BE2C (cell line): ENCODE data around the gene GTF3C4.

ENCODE experiments used
- DNase-seq: peaks from one replicate; pipeline ENCODE4 v3.0.0-alpha.2; 2020
- H3K27me3 ChIP-seq: fragments of 250-450 bp; sonication (Bioruptor Pico); 2 replicates; pipeline ENCODE4 v1.5.1; 2020; ENCODE audit warnings: mild to moderate bottlenecking
- H3K36me3 ChIP-seq: fragments of 250-450 bp; sonication (Bioruptor Pico); 2 replicates; pipeline ENCODE4 v1.5.1; 2020; ENCODE audit warnings: mild to moderate bottlenecking
- H3K4me1 ChIP-seq: fragments of 250-450 bp; sonication (Bioruptor Pico); 2 replicates; pipeline ENCODE4 v1.5.1; 2020
- H3K4me3 ChIP-seq: 2 replicates; pipeline ENCODE4 v1.5.1; 2011; ENCODE audit warnings: low read depth, low read length
- H3K9me3 ChIP-seq: fragments of 250-450 bp; sonication (Bioruptor Pico); 2 replicates; pipeline ENCODE4 v1.5.1; 2020
- TF ChIP-seq, protein P1 (sequence below): IDR thresholded peaks from 2 replicates; pipeline ENCODE4 v1.5.1; 2012; ENCODE audit warnings: mild to moderate bottlenecking, low read depth, low read length

Gene GTF3C4

DNA sequence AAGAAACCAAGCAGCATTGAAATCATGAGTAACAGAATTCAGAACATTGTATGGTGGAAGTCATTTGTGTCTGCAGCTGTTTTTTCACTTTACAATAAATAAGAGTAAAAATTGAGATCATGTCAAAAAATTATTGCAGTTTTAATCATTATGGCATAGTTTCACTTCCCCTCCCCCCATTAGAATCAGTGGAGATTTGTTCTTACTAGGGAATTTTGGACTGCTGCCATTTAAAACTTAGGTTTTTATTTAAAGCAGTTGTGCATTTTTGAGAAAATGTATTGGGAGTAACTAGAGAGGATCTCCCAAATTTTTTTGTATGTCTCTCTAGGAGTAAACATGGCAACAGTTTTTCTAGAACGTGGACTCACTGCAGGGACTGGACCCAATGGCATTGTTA lies 20.4 kb downstream of the GTF3C4 start:
- no peaks in the 10 kb centered on the region for H3K27me3 ChIP-seq
- H3K36me3 ChIP-seq, result peaks cover 65% of the 10 kb centered on the region
- H3K4me1 ChIP-seq, result no peaks in the 10 kb centered on the region
- DNase-seq, result no peak
- TF ChIP-seq, protein P1, sequence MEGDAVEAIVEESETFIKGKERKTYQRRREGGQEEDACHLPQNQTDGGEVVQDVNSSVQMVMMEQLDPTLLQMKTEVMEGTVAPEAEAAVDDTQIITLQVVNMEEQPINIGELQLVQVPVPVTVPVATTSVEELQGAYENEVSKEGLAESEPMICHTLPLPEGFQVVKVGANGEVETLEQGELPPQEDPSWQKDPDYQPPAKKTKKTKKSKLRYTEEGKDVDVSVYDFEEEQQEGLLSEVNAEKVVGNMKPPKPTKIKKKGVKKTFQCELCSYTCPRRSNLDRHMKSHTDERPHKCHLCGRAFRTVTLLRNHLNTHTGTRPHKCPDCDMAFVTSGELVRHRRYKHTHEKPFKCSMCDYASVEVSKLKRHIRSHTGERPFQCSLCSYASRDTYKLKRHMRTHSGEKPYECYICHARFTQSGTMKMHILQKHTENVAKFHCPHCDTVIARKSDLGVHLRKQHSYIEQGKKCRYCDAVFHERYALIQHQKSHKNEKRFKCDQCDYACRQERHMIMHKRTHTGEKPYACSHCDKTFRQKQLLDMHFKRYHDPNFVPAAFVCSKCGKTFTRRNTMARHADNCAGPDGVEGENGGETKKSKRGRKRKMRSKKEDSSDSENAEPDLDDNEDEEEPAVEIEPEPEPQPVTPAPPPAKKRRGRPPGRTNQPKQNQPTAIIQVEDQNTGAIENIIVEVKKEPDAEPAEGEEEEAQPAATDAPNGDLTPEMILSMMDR, result no peak
- H3K9me3 ChIP-seq, result no peaks in the 10 kb centered on the region; the same call in 1 of the 2 replicates
- H3K4me3 ChIP-seq, result no peak overlapping the region

- TF ChIP-seq, protein P1, result peak; percentile 34; the same call in 1 of the 2 replicates
- no peak for DNase-seq
These were observed 23.9 kb downstream of the GTF3C4 start for GRCh38 chr9:132694144-132694543.

GRCh38 chr9:132697230-132697629 lies 27.0 kb downstream of the GTF3C4 start:
- no peaks in the 10 kb centered on the region for H3K4me1 ChIP-seq
- no peak for DNase-seq
- H3K27me3 ChIP-seq, result no peaks in the 10 kb centered on the region
- H3K9me3 ChIP-seq, result no peaks in the 10 kb centered on the region; the same call in 1 of the 2 replicates
- TF ChIP-seq, protein P1, result no peak
- peaks cover 9% of the 10 kb centered on the region for H3K36me3 ChIP-seq
- H3K4me3 ChIP-seq, result no peak overlapping the region

More at GRCh38 chr9:132694144-132694543, 23.9 kb downstream of the GTF3C4 start:
- peaks cover 34% of the 10 kb centered on the region for H3K36me3 ChIP-seq
- H3K9me3 ChIP-seq, result no peaks in the 10 kb centered on the region; the same call in 1 of the 2 replicates
- no peak overlapping the region for H3K4me3 ChIP-seq
- no peaks in the 10 kb centered on the region for H3K27me3 ChIP-seq
- no peaks in the 10 kb centered on the region for H3K4me1 ChIP-seq

DNA sequence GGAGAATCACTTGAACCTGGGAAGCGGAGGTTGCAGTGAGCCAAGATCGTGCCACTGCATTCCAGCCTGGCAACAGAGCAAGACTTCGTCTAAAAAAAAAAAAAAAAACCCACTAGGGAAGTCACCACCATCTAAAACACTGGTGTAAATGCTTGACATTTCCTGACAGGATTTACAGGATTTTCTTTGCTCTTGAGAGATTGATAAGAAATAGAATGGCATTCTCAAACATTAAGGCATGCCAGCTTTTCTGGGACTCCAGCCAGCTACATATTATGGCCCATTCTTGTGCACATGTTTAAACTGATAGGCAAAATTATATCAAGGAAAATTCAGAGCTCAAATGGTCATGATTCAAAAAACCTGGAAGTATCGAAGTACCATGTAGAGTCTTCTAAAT lies 28.7 kb downstream of the GTF3C4 start:
- no peak for DNase-seq

DNA sequence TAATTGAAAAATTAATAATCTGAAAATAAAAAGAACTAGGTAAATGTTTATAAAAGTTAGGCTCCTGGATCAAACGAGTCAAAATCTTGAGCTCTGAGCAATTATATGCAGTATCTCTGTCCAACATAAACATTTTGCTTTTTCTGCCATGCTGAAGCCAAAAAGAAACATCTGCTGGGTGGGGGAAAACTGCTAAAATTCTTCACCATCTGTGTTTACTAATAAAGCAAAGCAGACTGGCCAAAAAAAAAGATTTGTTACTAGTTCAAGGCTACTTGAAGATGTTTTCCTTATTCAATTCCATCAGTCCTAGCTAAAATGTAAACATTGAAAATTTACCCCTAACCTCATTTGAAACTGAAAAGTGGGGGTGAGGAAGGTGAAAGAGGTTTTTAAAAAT lies 29.7 kb downstream of the GTF3C4 start:
- Histone ChIP-seq H3K9me3 (no peaks in the 10 kb centered on the region), H3K27me3 (no peaks in the 10 kb centered on the region), H3K36me3 (no peaks in the 10 kb centered on the region), H3K4me1 (no peaks in the 10 kb centered on the region), H3K4me3 (no peak overlapping the region)
- TF ChIP-seq, protein P1, result no peak
- DNase-seq, result no peak

More for the DNA sequence above, 28.7 kb downstream of the GTF3C4 start:
- Histone ChIP-seq H3K36me3 (peaks cover 2% of the 10 kb centered on the region; the same call in 1 of the 2 replicates), H3K4me1 (no peaks in the 10 kb centered on the region), H3K4me3 (no peak overlapping the region), H3K27me3 (no peaks in the 10 kb centered on the region), H3K9me3 (no peaks in the 10 kb centered on the region; the same call in 1 of the 2 replicates)
- TF ChIP-seq, protein P1, result no peak

GRCh38 chr9:132702254-132702653 lies 32.0 kb downstream of the GTF3C4 start:
- DNase-seq, result no peak
- Histone ChIP-seq H3K9me3 (no peaks in the 10 kb centered on the region), H3K36me3 (no peaks in the 10 kb centered on the region), H3K27me3 (no peaks in the 10 kb centered on the region), H3K4me3 (no peak overlapping the region), H3K4me1 (no peaks in the 10 kb centered on the region)
- TF ChIP-seq, protein P1, result no peak
